ENCODE results near the gene GDNF. TPM values are rescaled to one million over a fixed set of nuclear protein-coding genes. Genes with fewer than 3 reads are reported as not detected.

Gene GDNF
- total and polyA plus RNA-seq, 2 donors (not counting 1 experiment from before 2014, with no cell fraction given) = not detected

DNA sequence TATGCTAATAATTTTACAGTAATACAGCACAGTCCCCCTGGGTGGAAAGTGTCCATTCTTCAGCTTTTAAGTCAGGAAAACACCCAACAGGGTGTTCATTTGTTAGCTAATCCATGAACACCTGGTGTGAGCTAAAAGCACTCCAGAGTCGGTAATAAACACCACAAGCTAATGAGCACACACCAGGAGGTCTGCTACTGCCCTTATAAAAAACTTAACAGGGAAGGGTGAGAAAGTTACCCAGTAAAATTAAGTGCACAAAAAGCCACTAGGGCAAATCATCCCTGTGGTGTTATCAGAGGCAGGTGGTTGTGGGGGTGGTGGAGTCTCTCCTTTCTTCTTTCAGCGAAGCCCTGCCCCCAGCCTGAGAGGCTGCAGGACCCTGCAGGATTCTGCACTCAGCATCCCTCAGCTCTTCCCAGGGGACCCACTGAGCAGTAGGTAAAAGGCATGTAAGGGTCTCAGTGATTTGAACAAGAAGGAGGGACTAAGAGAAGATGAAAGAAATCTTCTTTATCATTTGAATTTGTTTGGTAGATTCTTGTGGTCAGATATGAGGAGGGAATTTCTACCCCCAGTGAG, 14.4 kb downstream of the GDNF start:
- no CpG with 5 or more reads among the region's 2 CpGs for WGBS (ENCODE audit: insufficient coverage)
- no peak for ATAC-seq (ENCODE audit: low read depth)
- Mint-ChIP-seq H3K27ac (no peak overlapping the region), H3K4me1 (no peaks in the 10 kb centered on the region), H3K27me3 (peaks cover 29% of the 10 kb centered on the region), H3K9me3 (ENCODE audit: insufficient read depth) (no peaks in the 10 kb centered on the region), H3K4me3 (no peak overlapping the region)
- Histone ChIP-seq H3K9me3 (ENCODE audit: control extremely low read depth in 1 of 3, control insufficient read depth in 2 of 3, insufficient read depth in 1 of 3, low read length in 2 of 3) (peaks cover 0 to 2% (median 0%) of the 10 kb centered on the region in 3 donors), H3K27me3 (replicated peaks in 1 of 4; ENCODE audit: control extremely low read depth in 1 of 4, control insufficient read depth in 3 of 4, insufficient read depth in 4 of 4, low read length in 3 of 4) (peaks cover 0 to 5% (median 1%) of the 10 kb centered on the region in 4 experiments), H4K20me1 (ENCODE audit: control insufficient read depth, insufficient read depth, low read length, poor library complexity, severe bottlenecking) (no peaks in the 10 kb centered on the region), H3K4me1 (ENCODE audit: control insufficient read depth in 2 of 2, insufficient read depth in 2 of 2, low read length in 2 of 2) (no peaks in the 10 kb centered on the region), H3K27ac (ENCODE audit: low read length in 2 of 2) (no peak overlapping the region), H3K79me2 (ENCODE audit: control insufficient read depth, insufficient read depth, low read length) (no peaks in the 10 kb centered on the region), H3K36me3 (replicated peaks in 1 of 2; ENCODE audit: control extremely low read depth in 1 of 2, control insufficient read depth in 1 of 2, extremely low read depth in 1 of 2, insufficient read depth in 2 of 2, low read length in 1 of 2) (no peaks in the 10 kb centered on the region), H3K9ac (ENCODE audit: low read length) (no peak overlapping the region), H2AFZ (ENCODE audit: insufficient read depth, low read depth, low read length, poor library complexity, severe bottlenecking) (no peak overlapping the region), H3K4me2 (replicated peaks; ENCODE audit: low read depth, low read length, poor library complexity, severe bottlenecking) (no peak overlapping the region), H3K4me3 (ENCODE audit: control extremely low read depth in 1 of 5, extremely low read depth in 1 of 5, insufficient read depth in 1 of 5, low read depth in 2 of 5, low read length in 4 of 5) (no peak overlapping the region)
- TF ChIP-seq, protein P1, sequence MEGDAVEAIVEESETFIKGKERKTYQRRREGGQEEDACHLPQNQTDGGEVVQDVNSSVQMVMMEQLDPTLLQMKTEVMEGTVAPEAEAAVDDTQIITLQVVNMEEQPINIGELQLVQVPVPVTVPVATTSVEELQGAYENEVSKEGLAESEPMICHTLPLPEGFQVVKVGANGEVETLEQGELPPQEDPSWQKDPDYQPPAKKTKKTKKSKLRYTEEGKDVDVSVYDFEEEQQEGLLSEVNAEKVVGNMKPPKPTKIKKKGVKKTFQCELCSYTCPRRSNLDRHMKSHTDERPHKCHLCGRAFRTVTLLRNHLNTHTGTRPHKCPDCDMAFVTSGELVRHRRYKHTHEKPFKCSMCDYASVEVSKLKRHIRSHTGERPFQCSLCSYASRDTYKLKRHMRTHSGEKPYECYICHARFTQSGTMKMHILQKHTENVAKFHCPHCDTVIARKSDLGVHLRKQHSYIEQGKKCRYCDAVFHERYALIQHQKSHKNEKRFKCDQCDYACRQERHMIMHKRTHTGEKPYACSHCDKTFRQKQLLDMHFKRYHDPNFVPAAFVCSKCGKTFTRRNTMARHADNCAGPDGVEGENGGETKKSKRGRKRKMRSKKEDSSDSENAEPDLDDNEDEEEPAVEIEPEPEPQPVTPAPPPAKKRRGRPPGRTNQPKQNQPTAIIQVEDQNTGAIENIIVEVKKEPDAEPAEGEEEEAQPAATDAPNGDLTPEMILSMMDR (IDR thresholded peaks at IDR 0.05) = no peak
- TF ChIP-seq EZH2 (IDR thresholded peaks at IDR 0.05; ENCODE audit: borderline replicate concordance, insufficient read depth, low read depth, low read length, poor library complexity, severe bottlenecking) = no peak
- no peak for DNase-seq
- ChIA-PET POLR2A (no interaction called here), CTCF (no interaction called here)
- intact Hi-C loops (cut with micrococcal nuclease) = no loop called here

DNA sequence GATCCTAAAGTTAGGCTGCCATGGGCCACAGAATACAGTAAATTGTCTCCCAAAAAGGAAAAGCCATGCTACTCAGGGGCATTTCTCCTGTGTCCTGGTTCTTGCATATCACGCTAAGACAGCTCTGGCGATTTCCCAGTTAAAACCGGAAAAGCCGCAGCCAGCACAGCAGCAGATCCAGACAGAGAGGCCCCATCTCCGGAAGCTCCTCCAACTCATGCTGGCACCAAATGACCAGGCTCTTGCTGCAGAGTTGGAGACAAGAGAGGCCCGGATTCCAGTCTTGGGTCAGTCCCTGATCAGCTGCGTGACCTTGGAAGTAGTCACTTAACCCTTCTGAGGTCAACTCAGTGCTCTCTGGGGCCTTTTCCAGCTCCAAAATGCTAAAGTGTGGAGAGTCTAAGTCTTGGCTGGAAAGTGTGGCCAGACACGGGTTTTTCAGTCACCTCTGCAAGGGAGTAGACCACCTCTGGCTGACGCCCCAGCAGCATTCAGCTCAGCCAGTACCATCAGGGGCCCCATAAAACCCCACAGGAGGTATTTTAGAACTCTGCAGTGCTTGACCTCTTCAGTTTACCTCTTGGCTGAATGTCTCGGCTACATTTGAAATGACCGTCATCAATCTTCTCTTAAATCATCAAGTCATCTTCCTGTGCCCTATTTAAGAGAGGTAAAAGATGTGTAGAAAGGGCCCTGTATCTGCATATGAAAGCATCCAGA, 16.2 kb downstream of the GDNF start:
- Histone ChIP-seq H3K36me3 (replicated peaks in 1 of 2; ENCODE audit: control extremely low read depth in 1 of 2, control insufficient read depth in 1 of 2, extremely low read depth in 1 of 2, insufficient read depth in 2 of 2, low read length in 1 of 2) (no peaks in the 10 kb centered on the region), H3K9ac (ENCODE audit: low read length) (no peak overlapping the region)

More for the DNA sequence above, 16.2 kb downstream of the GDNF start:
- no peak for TF ChIP-seq EZH2 (IDR thresholded peaks at IDR 0.05; ENCODE audit: borderline replicate concordance, insufficient read depth, low read depth, low read length, poor library complexity, severe bottlenecking)
- TF ChIP-seq, protein P1 (IDR thresholded peaks at IDR 0.05) = no peak
- H3K4me2 ChIP-seq (replicated peaks; ENCODE audit: low read depth, low read length, poor library complexity, severe bottlenecking) = no peak overlapping the region
- H4K20me1 ChIP-seq (ENCODE audit: control insufficient read depth, insufficient read depth, low read length, poor library complexity, severe bottlenecking) = no peaks in the 10 kb centered on the region
- H3K27me3 ChIP-seq (replicated peaks in 1 of 4; ENCODE audit: control extremely low read depth in 1 of 4, control insufficient read depth in 3 of 4, insufficient read depth in 4 of 4, low read length in 3 of 4) = peaks cover 0 to 3% (median 0%) of the 10 kb centered on the region in 4 experiments
- H3K4me3 ChIP-seq (ENCODE audit: control extremely low read depth in 1 of 5, extremely low read depth in 1 of 5, insufficient read depth in 1 of 5, low read depth in 2 of 5, low read length in 4 of 5) = no peak overlapping the region
- WGBS (ENCODE audit: insufficient coverage) = 93% methylated on average over 9 of the region's 11 CpGs
- H3K79me2 ChIP-seq (ENCODE audit: control insufficient read depth, insufficient read depth, low read length) = no peaks in the 10 kb centered on the region
- no peaks in the 10 kb centered on the region for H3K4me1 ChIP-seq (ENCODE audit: control insufficient read depth in 2 of 2, insufficient read depth in 2 of 2, low read length in 2 of 2)
- CTCF ChIA-PET = no interaction called here
- H3K27ac ChIP-seq (ENCODE audit: low read length in 2 of 2) = no peak overlapping the region
- no peaks in the 10 kb centered on the region for H3K9me3 ChIP-seq (ENCODE audit: control extremely low read depth in 1 of 3, control insufficient read depth in 2 of 3, insufficient read depth in 1 of 3, low read length in 2 of 3)
- intact Hi-C loops (cut with micrococcal nuclease) = no loop called here
- H2AFZ ChIP-seq (ENCODE audit: insufficient read depth, low read depth, low read length, poor library complexity, severe bottlenecking) = no peak overlapping the region
- Mint-ChIP-seq H3K27ac (no peak overlapping the region), H3K9me3 (ENCODE audit: insufficient read depth) (no peaks in the 10 kb centered on the region), H3K4me3 (no peak overlapping the region), H3K4me1 (no peaks in the 10 kb centered on the region), H3K27me3 (peaks cover 22% of the 10 kb centered on the region)
- ATAC-seq (ENCODE audit: low read depth) (no peak), DNase-seq (no peak)
- POLR2A ChIA-PET = no interaction called here
